Inflammatory macrophage treated with lipopolysaccharide for 1 hour (primary cell): Measurements from ENCODE around the gene ZNF208.

Experiments
- DNase-seq, 2 donors: peaks; one replicate each; pipeline ENCODE4 v3.0.0-alpha.2; 2020 to 2022

The ZNF208 gene

DNA sequence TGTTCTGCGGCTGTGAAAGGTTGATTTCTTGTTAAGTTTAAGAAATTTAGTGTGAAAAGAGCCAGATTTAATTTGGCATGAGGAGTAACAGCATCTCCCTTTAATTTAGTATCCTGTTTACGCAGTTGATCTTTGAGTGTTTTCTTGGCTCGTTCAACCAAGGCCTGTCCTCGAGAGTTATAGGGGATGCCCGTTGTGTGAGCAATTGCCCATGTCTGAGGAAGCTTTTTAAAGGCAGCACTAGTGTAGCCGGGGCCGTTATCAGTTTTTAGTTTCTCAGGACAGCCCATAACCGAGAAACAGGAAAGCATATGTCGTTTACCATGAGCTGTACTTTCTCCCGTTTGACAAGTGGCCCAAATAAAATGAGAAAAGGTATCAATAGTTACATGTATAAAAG, 127.2 kb downstream of the ZNF208 start:
- no peak for DNase-seq
